HEK293 (cell line): ENCODE data around the gene UPK1A.
A peak's percentile ranks its signal among the peaks of the same experiment; 100 is the strongest.

ENCODE experiments used
- CTCF ChIA-PET: fragments of 350-600 bp; formaldehyde crosslinking; extraction: SDS; loops from one replicate; lab custom pipeline; 2021; ENCODE audit warnings: antibody characterized with exemption; lab: Yijun Ruan, JAX
- POLR2A ChIA-PET: fragments of 300-600 bp; formaldehyde crosslinking; extraction: SDS; loops from one replicate; lab custom pipeline; 2020; ENCODE audit warnings: antibody characterized with exemption, inconsistent platforms; lab: Yijun Ruan, JAX
- H3K27ac ChIP-seq: fragments of 200-500 bp; sonication (Bioruptor generic); 2 replicates; pipeline ENCODE4 v1.5.1; 2014; ENCODE audit warnings: low read depth, low read length, control low read depth, inconsistent platforms; ENCODE audit errors: extremely low read depth
- H3K36me3 ChIP-seq, 2 experiments: fragments of 200-500 bp in 1 of 2; sonication (Bioruptor generic) in 1 of 2; 1 replicate in 1 of 2; 2 replicates in 1 of 2; pipeline ENCODE4 v1.5.1; 2014 to 2017; ENCODE audit warnings: inconsistent platforms in 2 of 2, low read length in 2 of 2; ENCODE audit not compliant: control insufficient read depth in 2 of 2, insufficient read depth in 1 of 2
- H3K4me1 ChIP-seq: fragments of 200-500 bp; sonication (Bioruptor generic); 2 replicates; pipeline ENCODE4 v1.5.1; 2014; ENCODE audit warnings: mild to moderate bottlenecking, low read length, inconsistent platforms; ENCODE audit not compliant: control insufficient read depth, insufficient read depth
- H3K4me3 ChIP-seq: 2 replicates; pipeline ENCODE4 v1.5.1; 2011; ENCODE audit warnings: low read depth, mild to moderate bottlenecking, control low read depth, low read length, moderate library complexity
- H3K9me3 ChIP-seq: fragments of 200-500 bp; sonication (Bioruptor generic); 2 replicates; pipeline ENCODE4 v1.5.1; 2014; ENCODE audit warnings: low read depth, low read length, inconsistent platforms; ENCODE audit not compliant: control insufficient read depth, insufficient read depth
- GLIS1 ChIP-seq: fragments of 450-650 bp; formaldehyde crosslinking; IDR thresholded peaks from 2 replicates; pipeline ENCODE4 v1.5.1; 2016; ENCODE audit warnings: missing biosample characterization, missing genetic modification characterization
- HOXD13 ChIP-seq: sonication (generic); formaldehyde crosslinking; IDR thresholded peaks from 2 replicates; pipeline ENCODE4 v1.8.0; 2022; ENCODE audit warnings: missing genetic modification reagents, borderline replicate concordance
- KLF1 ChIP-seq: fragments of 450-650 bp; formaldehyde crosslinking; IDR thresholded peaks from 2 replicates; pipeline ENCODE4 v1.5.1; 2016; ENCODE audit warnings: missing biosample characterization, missing genetic modification characterization
- SP2 ChIP-seq: fragments of 450-650 bp; formaldehyde crosslinking; IDR thresholded peaks from 2 replicates; pipeline ENCODE4 v1.5.1; 2016; ENCODE audit warnings: missing biosample characterization, missing genetic modification characterization
- SP3 ChIP-seq: fragments of 450-650 bp; formaldehyde crosslinking; IDR thresholded peaks from 2 replicates; pipeline ENCODE4 v1.5.1; 2016; ENCODE audit warnings: missing biosample characterization, missing genetic modification characterization
- TCF7L2 ChIP-seq: IDR thresholded peaks from 2 replicates; pipeline ENCODE4 v1.6.1; 2011; ENCODE audit warnings: low read depth, mild to moderate bottlenecking, inconsistent platforms, low read length, moderate library complexity, borderline replicate concordance
- ZNF174 ChIP-seq: fragments of 450-650 bp; formaldehyde crosslinking; IDR thresholded peaks from 2 replicates; pipeline ENCODE4 v1.5.0; 2017; ENCODE audit warnings: missing biosample characterization, mild to moderate bottlenecking, missing genetic modification characterization
- ZNF19 ChIP-seq: fragments of 450-650 bp; formaldehyde crosslinking; IDR thresholded peaks from 2 replicates; pipeline ENCODE4; 2016; ENCODE audit warnings: missing biosample characterization, missing genetic modification characterization, low read depth
- ZNF24 ChIP-seq: fragments of 450-650 bp; formaldehyde crosslinking; IDR thresholded peaks from 2 replicates; pipeline ENCODE4 v1.5.1; 2016; ENCODE audit warnings: missing biosample characterization, missing genetic modification characterization
- ZNF302 ChIP-seq: fragments of 450-650 bp; formaldehyde crosslinking; IDR thresholded peaks from 2 replicates; pipeline ENCODE4 v1.5.1; 2016; ENCODE audit warnings: missing biosample characterization, missing genetic modification characterization, low read depth
- ZNF391 ChIP-seq: fragments of 450-650 bp; formaldehyde crosslinking; IDR thresholded peaks from 2 replicates; pipeline ENCODE4 v1.5.1; 2016; ENCODE audit warnings: low read depth, missing biosample characterization, missing genetic modification characterization, borderline replicate concordance
- ZNF433 ChIP-seq: fragments of 450-650 bp; formaldehyde crosslinking; IDR thresholded peaks from 2 replicates; pipeline ENCODE4 v1.5.1; 2016; ENCODE audit warnings: missing biosample characterization, missing genetic modification characterization, low read depth
- ZNF48 ChIP-seq: fragments of 450-650 bp; formaldehyde crosslinking; IDR thresholded peaks from 2 replicates; pipeline ENCODE4 v1.5.1; 2016; ENCODE audit warnings: missing biosample characterization, missing genetic modification characterization
- ZNF513 ChIP-seq: fragments of 450-650 bp; IDR thresholded peaks from 2 replicates; pipeline ENCODE4 v1.5.1; 2018; ENCODE audit warnings: missing biosample characterization, missing genetic modification characterization
- ZNF558 ChIP-seq: fragments of 450-650 bp; formaldehyde crosslinking; IDR thresholded peaks from 2 replicates; pipeline ENCODE4 v1.5.1; 2016; ENCODE audit warnings: missing biosample characterization, missing genetic modification characterization
- ZNF626 ChIP-seq: fragments of 450-650 bp; sonication (Bioruptor Pico); formaldehyde crosslinking; IDR thresholded peaks from 2 replicates; pipeline ENCODE4 v1.5.1; 2018; ENCODE audit warnings: missing biosample characterization, missing genetic modification characterization, inconsistent platforms
- ZNF692 ChIP-seq: fragments of 450-650 bp; formaldehyde crosslinking; IDR thresholded peaks from 2 replicates; pipeline ENCODE4 v1.5.1; 2016; ENCODE audit warnings: missing biosample characterization, missing genetic modification characterization
- ZSCAN5A ChIP-seq: fragments of 450-650 bp; formaldehyde crosslinking; IDR thresholded peaks from 2 replicates; pipeline ENCODE4 v1.5.1; 2016; ENCODE audit warnings: missing biosample characterization, missing genetic modification characterization
- TF ChIP-seq, protein P1 (sequence below): fragments of 450-650 bp; formaldehyde crosslinking; IDR thresholded peaks from 2 replicates; pipeline ENCODE4 v1.5.1; 2016; ENCODE audit warnings: missing biosample characterization, missing genetic modification characterization
- TF ChIP-seq, protein P2 (sequence below): fragments of 450-650 bp; formaldehyde crosslinking; IDR thresholded peaks from 2 replicates; pipeline ENCODE4 v1.5.1; 2016; ENCODE audit warnings: missing biosample characterization, missing genetic modification characterization
- TF ChIP-seq, protein P3 (sequence below): fragments of 450-650 bp; formaldehyde crosslinking; IDR thresholded peaks from 2 replicates; pipeline ENCODE4; 2016; ENCODE audit warnings: missing biosample characterization, missing genetic modification characterization

Gene UPK1A

DNA sequence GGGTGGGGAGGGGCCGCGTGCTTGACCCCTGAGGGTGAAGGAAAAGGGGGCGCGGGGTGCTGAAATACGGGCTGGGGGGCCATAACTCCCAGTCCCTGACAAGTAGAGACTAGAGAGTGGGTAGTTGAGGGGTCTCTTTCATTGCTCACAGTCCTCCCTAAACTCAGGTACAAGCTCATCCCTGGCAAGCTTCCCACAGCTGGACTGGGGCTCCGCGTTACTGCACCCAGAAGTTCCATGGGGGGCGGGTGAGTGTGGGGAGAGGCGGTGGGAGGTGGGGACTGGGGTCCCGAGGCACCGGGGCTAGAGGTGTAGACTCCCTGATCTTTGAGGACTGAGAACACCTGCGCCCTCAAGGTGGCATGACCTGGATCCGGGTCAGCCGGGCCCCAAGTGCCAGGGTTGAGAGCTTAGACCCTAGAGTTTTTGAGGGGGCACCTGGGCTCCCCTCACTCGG is 23.5 kb upstream of the UPK1A start (continued):
- TF ChIP-seq, protein P1, sequence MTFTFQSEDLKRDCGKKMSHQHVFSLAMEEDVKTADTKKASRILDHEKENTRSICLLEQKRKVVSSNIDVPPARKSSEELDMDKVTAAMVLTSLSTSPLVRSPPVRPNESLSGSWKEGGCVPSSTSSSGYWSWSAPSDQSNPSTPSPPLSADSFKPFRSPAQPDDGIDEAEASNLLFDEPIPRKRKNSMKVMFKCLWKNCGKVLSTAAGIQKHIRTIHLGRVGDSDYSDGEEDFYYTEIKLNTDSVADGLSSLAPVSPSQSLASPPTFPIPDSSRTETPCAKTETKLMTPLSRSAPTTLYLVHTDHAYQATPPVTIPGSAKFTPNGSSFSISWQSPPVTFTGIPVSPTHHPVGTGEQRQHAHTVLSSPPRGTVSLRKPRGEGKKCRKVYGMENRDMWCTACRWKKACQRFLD = 0 out of 2 replicates have a peak, but pooled peaks have one; percentile 12
- TF ChIP-seq, all 188 proteins: peak for 3

DNA sequence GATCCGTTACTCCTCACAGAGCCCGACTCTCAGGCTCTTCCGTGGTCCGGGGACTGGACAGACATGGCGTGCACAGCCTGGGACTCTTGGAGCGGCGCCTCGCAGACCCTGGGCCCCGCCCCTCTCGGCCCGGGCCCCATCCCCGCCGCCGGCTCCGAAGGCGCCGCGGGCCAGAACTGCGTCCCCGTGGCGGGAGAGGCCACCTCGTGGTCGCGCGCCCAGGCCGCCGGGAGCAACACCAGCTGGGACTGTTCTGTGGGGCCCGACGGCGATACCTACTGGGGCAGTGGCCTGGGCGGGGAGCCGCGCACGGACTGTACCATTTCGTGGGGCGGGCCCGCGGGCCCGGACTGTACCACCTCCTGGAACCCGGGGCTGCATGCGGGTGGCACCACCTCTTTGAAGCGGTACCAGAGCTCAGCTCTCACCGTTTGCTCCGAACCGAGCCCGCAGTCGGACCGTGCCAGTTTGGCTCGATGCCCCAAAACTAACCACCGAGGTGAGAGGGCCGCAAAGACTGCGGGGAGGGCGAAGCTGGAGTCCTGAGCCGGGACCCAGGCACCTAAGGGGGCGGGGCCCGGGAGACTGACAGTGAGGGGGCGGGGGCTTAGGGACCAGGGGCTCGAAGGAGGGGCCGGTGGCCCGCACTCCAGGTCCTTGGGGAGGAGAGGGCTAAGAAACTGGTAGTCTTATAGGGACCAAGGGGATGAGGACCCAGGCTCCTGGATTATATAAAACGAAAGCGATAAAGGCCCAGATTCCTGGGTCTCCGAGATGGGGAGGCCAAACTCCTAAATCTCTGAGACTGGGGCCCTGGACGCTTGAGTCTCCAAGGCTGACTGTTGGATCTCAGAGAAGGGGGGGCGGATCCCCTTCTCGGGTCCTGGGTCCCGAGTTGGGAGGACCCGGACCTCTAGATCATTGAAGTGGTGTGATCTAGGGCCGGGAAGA is 22.8 kb upstream of the UPK1A start:
- Histone ChIP-seq H3K36me3 (peaks cover 0 to 4% of the 10 kb centered on the region in 2 experiments; a peak in 1 of 3 replicates), H3K9me3 (no peaks in the 10 kb centered on the region), H3K27ac (peak overlapping the region; percentile 91), H3K4me3 (peak overlapping the region; percentile 42), H3K4me1 (peaks cover 33% of the 10 kb centered on the region)
- CTCF ChIA-PET = interaction anchor here (0.6 to 1.3 kb wide), 10 partner anchors 14 to 226 kb away, joined by 3 to 8 read pairs (median 3); no protein-coding TSS in a partner anchor
- POLR2A ChIA-PET = interaction anchor here (0.5 to 3.8 kb wide), 35 partner anchors 8 to 1426 kb away, joined by 3 to 42 read pairs (median 6); partner anchors contain the start of genes HAUS5, LIN37, NFKBID and PSENEN
- TF ChIP-seq ZNF513 (tag by site-specific recombination) (peak; percentile 45; the same call in 1 of the 2 replicates), HOXD13 (CRISPR knock-in tag) (no peak), ZNF558 (tag by site-specific recombination) (0 out of 2 replicates have a peak, but pooled peaks have one; percentile 20), ZSCAN5A (tag by site-specific recombination) (peak; percentile 99), GLIS1 (peak; percentile 92), ZNF19 (tag by site-specific recombination) (no peak), ZNF24 (peak; percentile 98), ZNF692 (peak; percentile 100), ZNF391 (tag by site-specific recombination) (peak; percentile 99), SP2 (peak; percentile 92), SP3 (tag by site-specific recombination) (peak; percentile 99), KLF1 (tag by site-specific recombination) (peak; percentile 95), ZNF302 (no peak), ZNF174 (tag by site-specific recombination) (no peak), TCF7L2 (no peak), ZNF433 (tag by site-specific recombination) (no peak), ZNF48 (tag by site-specific recombination) (no peak), ZNF626 (tag by site-specific recombination) (no peak)
- TF ChIP-seq, protein P2, sequence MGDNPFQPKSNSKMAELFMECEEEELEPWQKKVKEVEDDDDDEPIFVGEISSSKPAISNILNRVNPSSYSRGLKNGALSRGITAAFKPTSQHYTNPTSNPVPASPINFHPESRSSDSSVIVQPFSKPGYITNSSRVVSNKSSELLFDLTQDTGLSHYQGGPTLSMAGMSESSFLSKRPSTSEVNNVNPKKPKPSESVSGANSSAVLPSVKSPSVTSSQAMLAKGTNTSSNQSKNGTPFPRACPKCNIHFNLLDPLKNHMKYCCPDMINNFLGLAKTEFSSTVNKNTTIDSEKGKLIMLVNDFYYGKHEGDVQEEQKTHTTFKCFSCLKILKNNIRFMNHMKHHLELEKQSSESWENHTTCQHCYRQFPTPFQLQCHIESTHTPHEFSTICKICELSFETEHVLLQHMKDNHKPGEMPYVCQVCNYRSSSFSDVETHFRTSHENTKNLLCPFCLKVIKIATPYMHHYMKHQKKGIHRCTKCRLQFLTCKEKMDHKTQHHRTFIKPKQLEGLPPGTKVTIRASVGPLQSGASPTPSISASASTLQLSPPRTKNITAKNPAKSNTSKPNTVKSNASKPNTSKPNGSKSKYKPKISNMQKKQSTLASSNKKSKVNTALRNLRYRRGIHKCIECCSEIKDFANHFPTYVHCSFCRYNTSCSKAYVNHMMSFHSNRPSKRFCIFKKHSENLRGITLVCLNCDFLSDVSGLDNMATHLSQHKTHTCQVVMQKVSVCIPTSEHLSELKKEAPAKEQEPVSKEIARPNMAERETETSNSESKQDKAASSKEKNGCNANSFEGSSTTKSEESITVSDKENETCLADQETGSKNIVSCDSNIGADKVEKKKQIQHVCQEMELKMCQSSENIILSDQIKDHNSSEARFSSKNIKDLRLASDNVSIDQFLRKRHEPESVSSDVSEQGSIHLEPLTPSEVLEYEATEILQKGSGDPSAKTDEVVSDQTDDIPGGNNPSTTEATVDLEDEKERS (tag by site-specific recombination) = peak; percentile 57; the same call in 1 of the 2 replicates
- TF ChIP-seq, protein P3, sequence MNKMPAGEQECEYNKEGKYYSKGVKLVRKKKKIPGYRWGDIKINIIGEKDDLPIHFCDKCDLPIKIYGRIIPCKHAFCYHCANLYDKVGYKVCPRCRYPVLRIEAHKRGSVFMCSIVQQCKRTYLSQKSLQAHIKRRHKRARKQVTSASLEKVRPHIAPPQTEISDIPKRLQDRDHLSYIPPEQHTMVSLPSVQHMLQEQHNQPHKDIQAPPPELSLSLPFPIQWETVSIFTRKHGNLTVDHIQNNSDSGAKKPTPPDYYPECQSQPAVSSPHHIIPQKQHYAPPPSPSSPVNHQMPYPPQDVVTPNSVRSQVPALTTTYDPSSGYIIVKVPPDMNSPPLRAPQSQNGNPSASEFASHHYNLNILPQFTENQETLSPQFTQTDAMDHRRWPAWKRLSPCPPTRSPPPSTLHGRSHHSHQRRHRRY (tag by site-specific recombination) = peak; percentile 94
